BLaER1 (cell line): Measurements from ENCODE around the gene MMP20.

Source experiments
- H3K27ac ChIP-seq: shearing (Covaris generic); formaldehyde crosslinking; 2 replicates; pipeline ENCODE4 v1.8.1; 2022
- H3K27me3 ChIP-seq: shearing (Covaris generic); formaldehyde crosslinking; 2 replicates; pipeline ENCODE4 v1.8.1; 2022
- H3K36me3 ChIP-seq: shearing (Covaris generic); formaldehyde crosslinking; 2 replicates; pipeline ENCODE4 v1.8.1; 2022
- H3K4me1 ChIP-seq: shearing (Covaris generic); formaldehyde crosslinking; 2 replicates; pipeline ENCODE4 v1.8.1; 2022
- H3K4me2 ChIP-seq: shearing (Covaris generic); formaldehyde crosslinking; 2 replicates; pipeline ENCODE4 v1.8.1; 2022
- H3K4me3 ChIP-seq: shearing (Covaris generic); formaldehyde crosslinking; 2 replicates; pipeline ENCODE4 v1.8.1; 2022
- H3K9ac ChIP-seq: shearing (Covaris generic); formaldehyde crosslinking; 2 replicates; pipeline ENCODE4 v1.8.1; 2022
- H3K9me3 ChIP-seq: shearing (Covaris generic); formaldehyde crosslinking; 2 replicates; pipeline ENCODE4 v1.8.1; 2022
- H4K20me1 ChIP-seq: shearing (Covaris generic); formaldehyde crosslinking; 2 replicates; pipeline ENCODE4 v1.8.1; 2022
- Cebpa-rat ChIP-seq: shearing (Covaris generic); IDR thresholded peaks from 2 replicates; pipeline ENCODE4 v1.8.1; 2022

Gene MMP20

GRCh38 chr11:102564110-102564509 is 61.0 kb downstream of the MMP20 start:
- no peak overlapping the region for H3K9ac ChIP-seq
- peaks cover 45% of the 10 kb centered on the region for H3K4me1 ChIP-seq
- H3K27ac ChIP-seq, result no peak overlapping the region
- no peak overlapping the region for H3K4me2 ChIP-seq
- H3K36me3 ChIP-seq, result peaks cover 13% of the 10 kb centered on the region
- H3K27me3 ChIP-seq, result no peaks in the 10 kb centered on the region
- H4K20me1 ChIP-seq, result no peaks in the 10 kb centered on the region
- H3K4me3 ChIP-seq, result no peak overlapping the region
- no peak for TF ChIP-seq Cebpa-rat
- H3K9me3 ChIP-seq, result peaks cover 38% of the 10 kb centered on the region

- Histone ChIP-seq H3K27ac (peak overlapping the region; percentile 82), H3K4me3 (no peak overlapping the region), H3K36me3 (peaks cover 15% of the 10 kb centered on the region; the same call in 1 of the 2 replicates), H3K27me3 (no peaks in the 10 kb centered on the region), H3K4me2 (peak overlapping the region; percentile 84), H4K20me1 (no peaks in the 10 kb centered on the region), H3K4me1 (peaks cover 52% of the 10 kb centered on the region), H3K9ac (peak overlapping the region; percentile 47; the same call in 1 of the 2 replicates), H3K9me3 (peaks cover 45% of the 10 kb centered on the region)
- TF ChIP-seq Cebpa-rat, result no peak
Measured at GRCh38 chr11:102561636-102562035, 63.5 kb downstream of the MMP20 start.

GRCh38 chr11:102560555-102561011 is 64.5 kb downstream of the MMP20 start:
- no peak for TF ChIP-seq Cebpa-rat
- Histone ChIP-seq H3K36me3 (peaks cover 9% of the 10 kb centered on the region; the same call in 1 of the 2 replicates), H3K27me3 (no peaks in the 10 kb centered on the region), H3K9ac (peak overlapping the region; percentile 39; the same call in 1 of the 2 replicates), H3K27ac (peak overlapping the region; percentile 82), H3K4me3 (peak overlapping the region; percentile 48; the same call in 1 of the 2 replicates), H3K4me2 (peak overlapping the region; percentile 84), H4K20me1 (no peaks in the 10 kb centered on the region), H3K9me3 (peaks cover 39% of the 10 kb centered on the region), H3K4me1 (peaks cover 52% of the 10 kb centered on the region)

GRCh38 chr11:102559839-102560238 is 65.3 kb downstream of the MMP20 start:
- Histone ChIP-seq H3K27me3 (no peaks in the 10 kb centered on the region), H3K9ac (no peak overlapping the region), H3K9me3 (peaks cover 36% of the 10 kb centered on the region), H4K20me1 (no peaks in the 10 kb centered on the region), H3K4me1 (peaks cover 52% of the 10 kb centered on the region), H3K4me3 (no peak overlapping the region; the same call in 1 of the 2 replicates), H3K4me2 (peak overlapping the region; percentile 84), H3K27ac (peak overlapping the region; percentile 82), H3K36me3 (peaks cover 9% of the 10 kb centered on the region; the same call in 1 of the 2 replicates)
- no peak for TF ChIP-seq Cebpa-rat

GRCh38 chr11:102555091-102555490 is 70.0 kb downstream of the MMP20 start:
- Histone ChIP-seq H3K9me3 (peaks cover 32% of the 10 kb centered on the region), H3K4me2 (no peak overlapping the region), H3K27ac (no peak overlapping the region), H3K27me3 (no peaks in the 10 kb centered on the region), H3K4me1 (peaks cover 21% of the 10 kb centered on the region), H4K20me1 (no peaks in the 10 kb centered on the region), H3K36me3 (peaks cover 9% of the 10 kb centered on the region; the same call in 1 of the 2 replicates), H3K4me3 (no peak overlapping the region), H3K9ac (no peak overlapping the region)
- TF ChIP-seq Cebpa-rat, result no peak

GRCh38 chr11:102553835-102554282 is 71.3 kb downstream of the MMP20 start:
- Histone ChIP-seq H3K4me3 (no peak overlapping the region), H3K4me2 (no peak overlapping the region), H3K36me3 (peaks cover 9% of the 10 kb centered on the region; the same call in 1 of the 2 replicates), H3K27ac (no peak overlapping the region), H3K27me3 (no peaks in the 10 kb centered on the region), H3K4me1 (peaks cover 9% of the 10 kb centered on the region), H4K20me1 (no peaks in the 10 kb centered on the region), H3K9me3 (peaks cover 31% of the 10 kb centered on the region), H3K9ac (no peak overlapping the region)
- TF ChIP-seq Cebpa-rat, result no peak

- TF ChIP-seq Cebpa-rat, result no peak
Measured at GRCh38 chr11:102552447-102553194, 72.5 kb downstream of the MMP20 start.

GRCh38 chr11:102552020-102552419 is 73.1 kb downstream of the MMP20 start:
- TF ChIP-seq Cebpa-rat, result no peak
- peaks cover 15% of the 10 kb centered on the region for H3K4me1 ChIP-seq
- no peak overlapping the region for H3K4me2 ChIP-seq
- H3K9ac ChIP-seq, result no peak overlapping the region
- no peaks in the 10 kb centered on the region for H3K36me3 ChIP-seq
- H4K20me1 ChIP-seq, result no peaks in the 10 kb centered on the region
- H3K27ac ChIP-seq, result no peak overlapping the region
- no peak overlapping the region for H3K4me3 ChIP-seq
- peaks cover 13% of the 10 kb centered on the region for H3K9me3 ChIP-seq
- no peaks in the 10 kb centered on the region for H3K27me3 ChIP-seq

More at GRCh38 chr11:102552447-102553194, 72.5 kb downstream of the MMP20 start:
- Histone ChIP-seq H3K9ac (no peak overlapping the region), H3K4me1 (peaks cover 9% of the 10 kb centered on the region), H3K9me3 (peaks cover 19% of the 10 kb centered on the region), H3K4me3 (no peak overlapping the region), H3K4me2 (no peak overlapping the region), H3K27ac (no peak overlapping the region), H3K36me3 (no peaks in the 10 kb centered on the region), H3K27me3 (no peaks in the 10 kb centered on the region), H4K20me1 (no peaks in the 10 kb centered on the region)

- H3K36me3 ChIP-seq, result no peaks in the 10 kb centered on the region
- no peak for TF ChIP-seq Cebpa-rat
- H3K27ac ChIP-seq, result no peak overlapping the region
- peaks cover 22% of the 10 kb centered on the region for H3K4me1 ChIP-seq
- H4K20me1 ChIP-seq, result no peaks in the 10 kb centered on the region
- H3K4me2 ChIP-seq, result no peak overlapping the region
- H3K27me3 ChIP-seq, result no peaks in the 10 kb centered on the region
- H3K9me3 ChIP-seq, result peaks cover 5% of the 10 kb centered on the region; the same call in 1 of the 2 replicates
- no peak overlapping the region for H3K9ac ChIP-seq
- no peak overlapping the region for H3K4me3 ChIP-seq
Measured at GRCh38 chr11:102551169-102551781, 73.9 kb downstream of the MMP20 start.
